Kidney (tissue), 14 donors: Measurements from ENCODE around the gene POU2F3. TPM values are rescaled to one million over a fixed set of nuclear protein-coding genes. Genes with fewer than 3 reads are reported as not detected.

ENCODE experiments used
- DNase-seq, 5 donors: peaks; one replicate each; pipeline ENCODE4 v3.0.0-alpha.2; 2013 to 2020
- FAIRE-seq: peaks from 2 replicates; lab custom pipeline; 2012; peaks lifted over from hg19 to GRCh38; lab: Jason Lieb, UNC
- H3K27ac ChIP-seq, 2 donors: one replicate each; pipeline ENCODE4 v1.7.0; 2013; ENCODE audit warnings: low read depth in 2 of 2, low read length in 2 of 2, inconsistent platforms in 1 of 2
- H3K27me3 ChIP-seq: one replicate; pipeline ENCODE4 v1.7.1; 2013; ENCODE audit warnings: low read length, inconsistent platforms; ENCODE audit not compliant: control insufficient read depth, insufficient read depth
- H3K36me3 ChIP-seq, 3 donors: one replicate each; pipeline versions ENCODE4 v1.7.0 to v1.7.1; 2013; ENCODE audit warnings: low read length in 3 of 3, control low read depth in 1 of 3, inconsistent platforms in 1 of 3; ENCODE audit not compliant: insufficient read depth in 3 of 3, control insufficient read depth in 2 of 3
- H3K4me1 ChIP-seq, 3 donors: one replicate each; pipeline versions ENCODE4 v1.7.0 to v1.7.1; 2013; ENCODE audit warnings: low read length in 3 of 3, inconsistent platforms in 1 of 3, low read depth in 1 of 3; ENCODE audit not compliant: control insufficient read depth in 2 of 3, insufficient read depth in 2 of 3
- H3K4me3 ChIP-seq, 3 donors: one replicate each; pipeline versions ENCODE4 v1.7.0 to v1.8.1; 2013; ENCODE audit warnings: low read length in 3 of 3, control low read depth in 1 of 3, inconsistent platforms in 1 of 3
- H3K9ac ChIP-seq, 3 donors: one replicate each; pipeline versions ENCODE4 v1.7.0 to v1.7.1; 2013; ENCODE audit warnings: low read length in 3 of 3, control low read depth in 1 of 3, inconsistent platforms in 1 of 3
- H3K9me3 ChIP-seq, 3 donors: one replicate each; pipeline versions ENCODE4 v1.7.0 to v1.7.1; 2013; ENCODE audit warnings: low read length in 3 of 3, control low read depth in 1 of 3, inconsistent platforms in 1 of 3; ENCODE audit not compliant: control insufficient read depth in 2 of 3, insufficient read depth in 1 of 3
- CTCF ChIP-seq: IDR thresholded peaks from 3 replicates; pipeline ENCODE4 v1.5.1; 2012; ENCODE audit warnings: mild to moderate bottlenecking, moderate library complexity, borderline replicate concordance; ENCODE audit not compliant: insufficient read depth; ENCODE audit errors: extremely low read depth
- intact Hi-C: fragments of 100-400 bp; cut with DNase I; formaldehyde crosslinking; loops from one replicate; pipeline ENCODE4 v1.11.1; 2022
- polyA plus RNA-seq: library from polyadenylated mRNA; stranded (reverse); fragments of 350-450 nt; fragmentation: Illumina TruSeq; extraction: RNeasy Lipid Tissue Mini Kit (QIAGEN cat#74804); gene quantifications from one replicate; pipeline ENCODE4 v1.2.3, GENCODE V29; 2014; ENCODE audit warnings: low read depth, low replicate concordance; ENCODE audit not compliant: insufficient read depth
- total RNA-seq: library from RNA; stranded (reverse); fragmentation: NEBNext Ultra II Directional; extraction: Animal tissue kit (Norgen Biotek cat#: 25700); gene quantifications from one replicate; pipeline ENCODE4 v1.2.1, GENCODE V29; 2021
- donor health status: control.
- donor health status: control.
- donor health status: control.
- donor health status: control.
- donor health status: control.
- donor health status: DM: yes; HTN: yes; CAD: no.
- donor health status: Normal renal cell carcinoma (clear cell type).

Gene POU2F3
- total and polyA plus RNA-seq, 2 donors from 2014 or later = 0.85 to 1.2 TPM

- H3K27me3 ChIP-seq = no peaks in the 10 kb centered on the region
- H3K4me3 ChIP-seq = peak within 1 kb of the TSS; percentile 69 to 86 (median 78)
- FAIRE-seq = no peak
- H3K9me3 ChIP-seq = no peaks in the 10 kb centered on the region
- H3K9ac ChIP-seq = peak within 1 kb of the TSS; percentile 36 to 79 (median 76)
- H3K27ac ChIP-seq = peak within 1 kb of the TSS; percentile 61 to 67
- peak; percentile 85 to 96 (median 92) for DNase-seq
- H3K36me3 ChIP-seq = no peaks in the 10 kb centered on the region
- H3K4me1 ChIP-seq = peaks cover 0 to 30% (median 29%) of the 10 kb centered on the region in 3 donors
- intact Hi-C loops = no loop called here
- TF ChIP-seq CTCF = peak; percentile 31
These were observed 29.1 kb upstream of the POU2F3 start, which contains the start of gene OAF for GRCh38 chr11:120210626-120211521. TSS of gene OAF (plus strand) at chr11:120211032. CDS start at chr11:120211280, 248 bp downstream.

- FAIRE-seq (no peak), DNase-seq (peak in 1 of 5 donors; percentile 26)
- H3K9ac ChIP-seq = peak overlapping the region; percentile 36 to 79 (median 67)
- peak overlapping the region; percentile 39 to 67 for H3K27ac ChIP-seq
- H3K4me3 ChIP-seq = peak overlapping the region; percentile 69 to 86 (median 78)
- no peak for TF ChIP-seq CTCF
- intact Hi-C loops = no loop called here
- no peaks in the 10 kb centered on the region for H3K9me3 ChIP-seq
- no peaks in the 10 kb centered on the region for H3K27me3 ChIP-seq
- H3K4me1 ChIP-seq = peaks cover 0 to 30% (median 29%) of the 10 kb centered on the region in 3 donors
- H3K36me3 ChIP-seq = no peaks in the 10 kb centered on the region
These were observed 28.2 kb upstream of the POU2F3 start for GRCh38 chr11:120211522-120212258.

- Histone ChIP-seq H3K9ac (peak overlapping the region in 2 of 3 donors; percentile 39 to 53), H3K36me3 (no peaks in the 10 kb centered on the region), H3K27ac (peak overlapping the region in 1 of 2 donors; percentile 69), H3K4me3 (peak overlapping the region; percentile 13 to 60 (median 56)), H3K9me3 (no peaks in the 10 kb centered on the region), H3K4me1 (peaks cover 0 to 31% (median 29%) of the 10 kb centered on the region in 3 donors), H3K27me3 (no peaks in the 10 kb centered on the region)
- DNase-seq (peak in 1 of 5 donors; percentile 61), FAIRE-seq (no peak)
- no peak for TF ChIP-seq CTCF
- intact Hi-C loops = no loop called here
These were observed 27.6 kb upstream of the POU2F3 start for GRCh38 chr11:120212259-120212878.
